ENCODE measurements around the gene LYZ. TPM values are rescaled to one million over a fixed set of nuclear protein-coding genes. Genes with fewer than 3 reads are reported as not detected.

The LYZ gene
- total and polyA plus RNA-seq, 9 of the 15 experiments (the other 6 are each of a cell fraction or from before 2014, with no cell fraction given), result 27.2 to 96.3 (median 42.1) TPM

DNA sequence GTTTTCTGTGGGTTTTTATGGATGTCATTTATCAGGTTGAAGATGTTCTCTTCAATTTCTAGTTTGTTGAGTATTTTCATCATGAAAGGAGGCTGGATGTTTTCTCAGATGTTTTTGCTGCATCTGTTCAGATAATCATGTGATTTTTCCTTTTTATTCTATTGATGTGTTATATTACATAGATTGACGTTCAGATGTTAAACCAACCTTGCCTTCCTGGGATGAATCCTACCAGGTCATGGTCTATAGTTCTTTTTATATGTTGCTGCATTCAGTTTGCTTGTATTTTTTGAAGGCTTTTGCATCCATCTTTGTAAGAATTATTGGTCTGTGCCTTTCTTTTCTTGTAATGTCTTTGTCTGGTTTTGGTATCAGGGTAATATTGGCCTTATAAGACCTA, 43.9 kb upstream of the LYZ start:
- Histone ChIP-seq H3K9me3 (replicated peaks; ENCODE audit: control insufficient read depth, insufficient read depth, low read depth, low read length) (no peaks in the 10 kb centered on the region; the same call in 1 of the 2 replicates), H3K4me3 (no peak overlapping the region), H3K27me3 (ENCODE audit: control insufficient read depth in 2 of 2, insufficient read depth in 2 of 2, low read length in 2 of 2) (no peaks in the 10 kb centered on the region), H3K9me1 (ENCODE audit: control insufficient read depth, insufficient read depth, low read length) (no peaks in the 10 kb centered on the region), H3K9ac (ENCODE audit: insufficient read depth in 1 of 2, low read depth in 2 of 2, low read length in 2 of 2) (no peak overlapping the region), H3K4me2 (ENCODE audit: insufficient read depth, low read length) (no peak overlapping the region), H3K79me2 (ENCODE audit: control insufficient read depth, insufficient read depth, low read length) (no peaks in the 10 kb centered on the region), H3K27ac (ENCODE audit: extremely low read depth, low read depth, low read length) (no peak overlapping the region), H3K36me3 (ENCODE audit: control insufficient read depth, insufficient read depth, low read length) (no peaks in the 10 kb centered on the region), H4K20me1 (replicated peaks; ENCODE audit: control insufficient read depth, insufficient read depth, low read length) (no peaks in the 10 kb centered on the region), H2AFZ (ENCODE audit: low read depth, low read length) (no peak overlapping the region), H3K4me1 (replicated peaks in 1 of 2; ENCODE audit: control insufficient read depth in 2 of 2, insufficient read depth in 2 of 2, low read length in 2 of 2) (no peaks in the 10 kb centered on the region; a peak in 1 of 5 replicates)
- DNase-seq (ENCODE audit: extremely low read depth in 1 of 4, low spot score in 3 of 4) (no peak), ATAC-seq (no peak), FAIRE-seq (peak; percentile 23)
- intact Hi-C loops (cut with micrococcal nuclease), result no loop called here
- no TSS peak for BruUV-seq (replicated peaks)
- in situ Hi-C loops (cut with MboI), result no loop called here
- ChIA-PET CTCF (ENCODE audit: low intra/inter-chr PET ratio) (no interaction called here), POLR2A (no interaction called here)
- WGBS (ENCODE audit: insufficient coverage, low coverage, missing lambda C conversion rate), result 10% methylated on average over 1 of the region's 1 CpG
- TF ChIP-seq ZNF324 (CRISPR knock-in tag; IDR thresholded peaks at IDR 0.05) (peak; percentile 98), LEF1 (IDR thresholded peaks at IDR 0.05) (no peak), ZZZ3 (IDR thresholded peaks at IDR 0.05) (no peak), CBX3 (IDR thresholded peaks at IDR 0.05; ENCODE audit: borderline replicate concordance in 1 of 2, low read length in 2 of 2) (0 out of 3 replicates have a peak, but pooled peaks of 1 of the 2 experiments have one; percentile 20), TRIM28 (IDR thresholded peaks at IDR 0.05) (peak; percentile 52; the same call in 1 of the 2 replicates), ILK (tag; IDR thresholded peaks at IDR 0.05; ENCODE audit: borderline replicate concordance, low read depth) (no peak), ZNF445 (CRISPR knock-in tag; IDR thresholded peaks at IDR 0.05; ENCODE audit: low read depth) (no peak), HMGXB4 (CRISPR knock-in tag; IDR thresholded peaks at IDR 0.05) (no peak)
- TF ChIP-seq, protein P1, sequence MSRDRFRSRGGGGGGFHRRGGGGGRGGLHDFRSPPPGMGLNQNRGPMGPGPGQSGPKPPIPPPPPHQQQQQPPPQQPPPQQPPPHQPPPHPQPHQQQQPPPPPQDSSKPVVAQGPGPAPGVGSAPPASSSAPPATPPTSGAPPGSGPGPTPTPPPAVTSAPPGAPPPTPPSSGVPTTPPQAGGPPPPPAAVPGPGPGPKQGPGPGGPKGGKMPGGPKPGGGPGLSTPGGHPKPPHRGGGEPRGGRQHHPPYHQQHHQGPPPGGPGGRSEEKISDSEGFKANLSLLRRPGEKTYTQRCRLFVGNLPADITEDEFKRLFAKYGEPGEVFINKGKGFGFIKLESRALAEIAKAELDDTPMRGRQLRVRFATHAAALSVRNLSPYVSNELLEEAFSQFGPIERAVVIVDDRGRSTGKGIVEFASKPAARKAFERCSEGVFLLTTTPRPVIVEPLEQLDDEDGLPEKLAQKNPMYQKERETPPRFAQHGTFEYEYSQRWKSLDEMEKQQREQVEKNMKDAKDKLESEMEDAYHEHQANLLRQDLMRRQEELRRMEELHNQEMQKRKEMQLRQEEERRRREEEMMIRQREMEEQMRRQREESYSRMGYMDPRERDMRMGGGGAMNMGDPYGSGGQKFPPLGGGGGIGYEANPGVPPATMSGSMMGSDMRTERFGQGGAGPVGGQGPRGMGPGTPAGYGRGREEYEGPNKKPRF (IDR thresholded peaks at IDR 0.05; ENCODE audit: low read depth, low read length), result no peak
